ENCODE measurements around the gene BMP10. TPM values are rescaled to one million over a fixed set of nuclear protein-coding genes. Genes with fewer than 3 reads are reported as not detected.

BMP10 gene
- total and polyA plus RNA-seq, 10 of the 15 experiments (the other 5 are each of a cell fraction or from before 2014, with no cell fraction given): 0.04 TPM; not detected in 9

GRCh38 chr2:68877079-68877772, 6.0 kb upstream of the BMP10 start:
- RAD21 ChIA-PET (ENCODE audit: unreplicated experiment): no interaction called here
- in situ Hi-C loops (cut with MboI): no loop called here
- intact Hi-C loops (cut with micrococcal nuclease; ENCODE audit: unreplicated experiment): no loop called here
- Histone ChIP-seq H3K36me3 (ENCODE audit: control insufficient read depth in 2 of 2, insufficient read depth in 2 of 2, low read length in 1 of 2) (no peaks in the 10 kb centered on the region), H3K9ac (ENCODE audit: control insufficient read depth, insufficient read depth, low read length) (no peak overlapping the region), H3K4me3 (no peak overlapping the region), H2AFZ (ENCODE audit: control insufficient read depth, low read depth, low read length) (no peak overlapping the region), H3K27ac (ENCODE audit: control insufficient read depth, insufficient read depth) (no peak overlapping the region), H3K79me2 (ENCODE audit: control insufficient read depth, insufficient read depth, low read length) (no peaks in the 10 kb centered on the region), H4K20me1 (ENCODE audit: control insufficient read depth, insufficient read depth) (no peaks in the 10 kb centered on the region), H3K4me2 (ENCODE audit: control insufficient read depth, insufficient read depth) (no peak overlapping the region), H3K27me3 (replicated peaks in 1 of 2; ENCODE audit: control insufficient read depth in 2 of 2, insufficient read depth in 2 of 2, low read length in 1 of 2) (peaks cover 4 to 17% of the 10 kb centered on the region in 2 experiments), H3K4me1 (ENCODE audit: control insufficient read depth, insufficient read depth, low read length) (no peaks in the 10 kb centered on the region), H3K9me3 (replicated peaks; ENCODE audit: control insufficient read depth, insufficient read depth, low read length) (no peaks in the 10 kb centered on the region)
- CTCF ChIA-PET: interaction anchor here (0.9 kb wide), 1 partner anchor 9 kb away, joined by 3 read pairs; no protein-coding TSS in a partner anchor
- no peak for FAIRE-seq
- no peak for ATAC-seq
- DNase-seq (ENCODE audit: low read depth, low spot score): no peak
- SMC1A ChIA-PET (ENCODE audit: uncharacterized antibody, unreplicated experiment): no interaction called here
- TF ChIP-seq PML (IDR thresholded peaks at IDR 0.05; ENCODE audit: low read length): no peak
- TF ChIP-seq SREBF1 (IDR thresholded peaks at IDR 0.05; ENCODE audit: low read length): no peak
- TF ChIP-seq MYB (IDR thresholded peaks at IDR 0.05; ENCODE audit: borderline replicate concordance, low read depth, low read length): no peak
- TF ChIP-seq KDM1A (IDR thresholded peaks at IDR 0.05; ENCODE audit: borderline replicate concordance): no peak
- no peak for TF ChIP-seq NFYB (IDR thresholded peaks at IDR 0.05; ENCODE audit: insufficient read depth, low read depth, low read length)
- no peak for TF ChIP-seq ESRRA (IDR thresholded peaks at IDR 0.05; ENCODE audit: low read length)
- TF ChIP-seq RAD51 (IDR thresholded peaks at IDR 0.05): no peak
- POLR2A ChIA-PET: no interaction called here
- WGBS (ENCODE audit: insufficient coverage, insufficient replicate concordance, low lambda C conversion rate, missing lambda C conversion rate): 85% methylated on average over 3 of the region's 3 CpGs
- no TSS peak for BruUV-seq (replicated peaks)

- intact Hi-C loops (cut with micrococcal nuclease; ENCODE audit: unreplicated experiment): no loop called here
- H3K9ac ChIP-seq (ENCODE audit: control insufficient read depth, insufficient read depth, low read length): no peak overlapping the region
- POLR2A ChIA-PET: no interaction called here
- H2AFZ ChIP-seq (ENCODE audit: control insufficient read depth, low read depth, low read length): no peak overlapping the region
- H3K27me3 ChIP-seq (replicated peaks in 1 of 2; ENCODE audit: control insufficient read depth in 2 of 2, insufficient read depth in 2 of 2, low read length in 1 of 2): peaks cover 2 to 3% of the 10 kb centered on the region in 2 experiments
- FAIRE-seq: no peak
- H3K27ac ChIP-seq (ENCODE audit: control insufficient read depth, insufficient read depth): no peak overlapping the region
- no peak overlapping the region for H3K4me2 ChIP-seq (ENCODE audit: control insufficient read depth, insufficient read depth)
- RAD21 ChIA-PET (ENCODE audit: unreplicated experiment): interaction anchor here (0.9 kb wide), 1 partner anchor 9 kb away, joined by 3 read pairs; no protein-coding TSS in a partner anchor
- CTCF ChIA-PET: no interaction called here
- H3K79me2 ChIP-seq (ENCODE audit: control insufficient read depth, insufficient read depth, low read length): no peaks in the 10 kb centered on the region
- in situ Hi-C loops (cut with MboI): no loop called here
- H4K20me1 ChIP-seq (ENCODE audit: control insufficient read depth, insufficient read depth): no peaks in the 10 kb centered on the region
- no peak overlapping the region for H3K4me3 ChIP-seq
- no peak for DNase-seq (ENCODE audit: low read depth, low spot score)
- no peaks in the 10 kb centered on the region for H3K4me1 ChIP-seq (ENCODE audit: control insufficient read depth, insufficient read depth, low read length)
- no peak for ATAC-seq
- SMC1A ChIA-PET (ENCODE audit: uncharacterized antibody, unreplicated experiment): interaction anchor here (0.7 to 1.0 kb wide), 2 partner anchors 12 to 17 kb away, joined by 3 to 5 read pairs; no protein-coding TSS in a partner anchor
- H3K36me3 ChIP-seq (ENCODE audit: control insufficient read depth in 2 of 2, insufficient read depth in 2 of 2, low read length in 1 of 2): no peaks in the 10 kb centered on the region
- no TSS peak for BruUV-seq (replicated peaks)
- no peaks in the 10 kb centered on the region for H3K9me3 ChIP-seq (replicated peaks; ENCODE audit: control insufficient read depth, insufficient read depth, low read length)
- WGBS (ENCODE audit: insufficient coverage, insufficient replicate concordance, low lambda C conversion rate, missing lambda C conversion rate): 80% methylated on average over 2 of the region's 2 CpGs
- no peak for TF ChIP-seq IRF4 (IDR thresholded peaks at IDR 0.05; ENCODE audit: low read depth, low read length)
- no peak for TF ChIP-seq KLF5 (IDR thresholded peaks at IDR 0.05; ENCODE audit: partially characterized antibody)
- no peak for TF ChIP-seq CBX3 (IDR thresholded peaks at IDR 0.05; ENCODE audit: borderline replicate concordance, low read depth)
- TF ChIP-seq ATF2 (IDR thresholded peaks at IDR 0.05; ENCODE audit: low read length): no peak
- TF ChIP-seq ZNF217 (IDR thresholded peaks at IDR 0.05): no peak
- TF ChIP-seq JUNB (IDR thresholded peaks at IDR 0.05): no peak
- no peak for TF ChIP-seq ESRRA (IDR thresholded peaks at IDR 0.05; ENCODE audit: low read length)
- no peak for TF ChIP-seq MXI1 (IDR thresholded peaks at IDR 0.05; ENCODE audit: low read depth, low read length)
- no peak for TF ChIP-seq ZBTB4 (CRISPR knock-in tag; IDR thresholded peaks at IDR 0.05)
These were observed 982 bp downstream of the BMP10 start for GRCh38 chr2:68870215-68870614.

Data from GM12878 (cell line).